Activated CD8-positive, alpha-beta T cell treated with anti-CD3 and anti-CD28 coated beads for 36 hours (primary cell): ENCODE data around the gene CD247. TPM values are rescaled to one million over a fixed set of nuclear protein-coding genes. Genes with fewer than 3 reads are reported as not detected.
"Not testable (repeated sequence)": the region's sequence is repeated elsewhere in the genome, so short reads cannot be mapped to it uniquely, and the experiment has no call there.

Source experiments
- ATAC-seq: fragments of 200-7000 bp; cut with Tn5 transposase; one replicate; pipeline ENCODE4 v1.10.0; 2021; ENCODE audit warnings: mild to moderate bottlenecking, moderate library complexity
- CTCF ChIA-PET: fragments of 350-600 bp; sonication (Branson Sonifier 250); formaldehyde crosslinking; loops from one replicate; lab custom pipeline; 2021; ENCODE audit warnings: antibody characterized with exemption; lab: Charles Lee
- POLR2A ChIA-PET: fragments of 350-600 bp; sonication (Branson Sonifier 250); formaldehyde crosslinking; loops from one replicate; lab custom pipeline; 2021; ENCODE audit warnings: antibody characterized with exemption; lab: Charles Lee
- DNase-seq: peaks from one replicate; pipeline ENCODE4 v3.0.0-alpha.2; 2020
- H3K27ac Mint-ChIP-seq: one replicate; pipeline ENCODE4 v1.8.0; 2021; ENCODE audit warnings: mild to moderate bottlenecking, mixed read lengths
- H3K27me3 Mint-ChIP-seq: one replicate; pipeline ENCODE4 v1.8.0; 2021; ENCODE audit warnings: mixed read lengths
- H3K36me3 Mint-ChIP-seq: one replicate; pipeline ENCODE4 v1.8.0; 2021; ENCODE audit warnings: low read depth, mixed read lengths
- H3K4me1 Mint-ChIP-seq: one replicate; pipeline ENCODE4 v1.8.0; 2021; ENCODE audit warnings: low read depth, mixed read lengths
- H3K4me3 Mint-ChIP-seq: one replicate; pipeline ENCODE4 v1.8.0; 2021; ENCODE audit warnings: mild to moderate bottlenecking, moderate library complexity, mixed read lengths
- H3K9me3 Mint-ChIP-seq: one replicate; pipeline ENCODE4 v1.8.0; 2021; ENCODE audit warnings: mixed read lengths
- intact Hi-C: fragments of 100-400 bp; cut with micrococcal nuclease; formaldehyde crosslinking; loops from one replicate; pipeline ENCODE4 v1.10.0; 2022
- total RNA-seq, 2 experiments: library from RNA; stranded (reverse); gene quantifications; one replicate each; pipeline ENCODE4 v1.2.3, GENCODE V29; 2021
- TF ChIP-seq, protein P1 (sequence below): fragments of 200-600 bp; IDR thresholded peaks from one replicate; pipeline ENCODE4 v1.8.0; 2022; ENCODE audit warnings: antibody characterized with exemption, mild to moderate bottlenecking

Gene CD247
- total RNA-seq, 2 experiments from 2014 or later: 224 to 229 TPM

DNA sequence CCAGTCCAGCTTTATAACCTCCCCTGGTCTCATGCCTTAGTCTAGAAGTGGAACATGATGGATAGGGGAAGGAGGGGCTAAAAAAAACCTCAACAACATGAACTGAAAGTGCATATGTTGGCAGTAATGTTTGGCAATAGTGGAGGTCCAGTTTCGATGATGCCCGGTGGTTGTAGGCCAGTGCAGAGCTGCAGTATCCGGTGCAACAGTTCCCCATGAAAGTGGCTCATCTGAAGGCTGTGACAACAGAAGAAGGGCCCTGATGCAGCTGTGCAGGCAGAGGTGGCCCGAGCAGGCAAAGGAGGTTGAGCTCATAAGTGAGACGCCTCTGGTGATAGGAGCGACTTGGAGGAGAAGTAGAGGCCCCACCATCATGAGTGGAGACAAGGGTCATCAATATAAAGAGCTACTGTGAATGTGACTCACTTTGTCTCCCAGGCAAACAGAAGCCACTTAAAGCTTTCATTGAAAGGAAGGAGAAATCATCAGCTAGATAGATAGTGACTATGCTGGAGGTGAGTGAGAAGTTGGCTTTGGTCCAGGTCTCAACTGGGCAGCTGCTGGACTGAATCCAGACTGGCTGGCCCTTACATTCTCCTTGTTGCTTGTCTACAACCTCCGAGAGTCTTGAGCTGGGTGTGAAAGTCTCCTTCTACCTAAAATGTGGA lies 45.4 kb upstream of the CD247 start:
- Mint-ChIP-seq H3K27me3 (no peaks in the 10 kb centered on the region), H3K4me3 (no peak overlapping the region), H3K9me3 (no peaks in the 10 kb centered on the region), H3K4me1 (peaks cover 3% of the 10 kb centered on the region), H3K36me3 (no peaks in the 10 kb centered on the region), H3K27ac (peak overlapping the region; percentile 32)
- intact Hi-C loops: no loop called here
- POLR2A ChIA-PET: interaction anchor here (1.1 kb wide), 1 partner anchor 150 kb away, joined by 3 read pairs; no protein-coding TSS in a partner anchor
- TF ChIP-seq, protein P1, sequence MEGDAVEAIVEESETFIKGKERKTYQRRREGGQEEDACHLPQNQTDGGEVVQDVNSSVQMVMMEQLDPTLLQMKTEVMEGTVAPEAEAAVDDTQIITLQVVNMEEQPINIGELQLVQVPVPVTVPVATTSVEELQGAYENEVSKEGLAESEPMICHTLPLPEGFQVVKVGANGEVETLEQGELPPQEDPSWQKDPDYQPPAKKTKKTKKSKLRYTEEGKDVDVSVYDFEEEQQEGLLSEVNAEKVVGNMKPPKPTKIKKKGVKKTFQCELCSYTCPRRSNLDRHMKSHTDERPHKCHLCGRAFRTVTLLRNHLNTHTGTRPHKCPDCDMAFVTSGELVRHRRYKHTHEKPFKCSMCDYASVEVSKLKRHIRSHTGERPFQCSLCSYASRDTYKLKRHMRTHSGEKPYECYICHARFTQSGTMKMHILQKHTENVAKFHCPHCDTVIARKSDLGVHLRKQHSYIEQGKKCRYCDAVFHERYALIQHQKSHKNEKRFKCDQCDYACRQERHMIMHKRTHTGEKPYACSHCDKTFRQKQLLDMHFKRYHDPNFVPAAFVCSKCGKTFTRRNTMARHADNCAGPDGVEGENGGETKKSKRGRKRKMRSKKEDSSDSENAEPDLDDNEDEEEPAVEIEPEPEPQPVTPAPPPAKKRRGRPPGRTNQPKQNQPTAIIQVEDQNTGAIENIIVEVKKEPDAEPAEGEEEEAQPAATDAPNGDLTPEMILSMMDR: no peak
- ATAC-seq (no peak), DNase-seq (no peak)
- CTCF ChIA-PET: interaction anchor here (0.8 to 6.2 kb wide), 10 partner anchors 8 to 163 kb away, joined by 3 to 50 read pairs (median 7); partner anchors contain the start of gene CREG1

DNA sequence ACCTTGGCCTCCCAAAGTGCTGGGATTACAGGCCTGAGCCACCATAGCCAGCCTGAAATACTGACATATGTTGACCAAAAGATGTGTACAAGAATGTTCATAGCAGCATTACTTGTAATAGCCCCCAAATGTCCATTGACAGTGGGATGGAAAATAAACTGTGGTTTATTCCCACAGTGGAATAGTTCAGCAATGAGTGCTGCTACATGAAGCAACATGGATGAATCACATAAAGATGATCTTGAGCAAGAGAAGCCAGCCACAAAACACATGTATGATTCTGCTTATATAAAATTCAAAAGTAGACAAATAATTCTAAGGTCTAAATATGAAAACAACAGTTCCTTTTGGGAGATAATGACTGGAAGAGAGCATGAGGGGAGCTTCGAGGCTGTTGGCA lies 44.4 kb upstream of the CD247 start:
- ChIA-PET CTCF (interaction anchor here (1.4 to 3.4 kb wide), 3 partner anchors 10 to 38 kb away, joined by 5 to 19 read pairs (median 10); no protein-coding TSS in a partner anchor), POLR2A (no interaction called here)
- no peak for ATAC-seq
- no peak for DNase-seq
- no peak overlapping the region for H3K27ac Mint-ChIP-seq
- TF ChIP-seq, protein P1: no peak
- no peaks in the 10 kb centered on the region for H3K9me3 Mint-ChIP-seq
- peaks cover 3% of the 10 kb centered on the region for H3K4me1 Mint-ChIP-seq
- no peaks in the 10 kb centered on the region for H3K36me3 Mint-ChIP-seq
- H3K27me3 Mint-ChIP-seq: no peaks in the 10 kb centered on the region
- intact Hi-C loops: no loop called here
- H3K4me3 Mint-ChIP-seq: no peak overlapping the region

DNA sequence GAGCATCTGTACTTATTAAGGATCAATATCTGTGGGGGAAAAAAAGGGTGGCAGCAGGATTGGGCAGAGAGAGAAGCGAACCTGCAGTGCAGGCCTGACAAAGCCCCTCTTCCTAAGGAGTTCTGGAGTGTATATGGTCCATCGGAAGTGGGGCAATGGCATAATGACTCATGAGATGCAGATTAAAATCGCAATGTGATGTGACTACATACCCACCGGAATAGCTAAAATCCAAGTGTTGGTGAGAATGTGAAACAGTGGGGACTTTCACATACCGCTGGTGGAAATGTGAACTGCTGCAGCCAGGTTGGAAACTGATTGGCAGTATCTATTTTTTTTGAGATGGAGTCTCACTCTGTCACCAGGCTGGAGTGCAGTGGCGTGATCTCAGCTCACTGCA lies 43.4 kb upstream of the CD247 start:
- Mint-ChIP-seq H3K36me3 (no peaks in the 10 kb centered on the region), H3K4me1 (peaks cover 3% of the 10 kb centered on the region), H3K4me3 (no peak overlapping the region), H3K27me3 (no peaks in the 10 kb centered on the region), H3K27ac (no peak overlapping the region), H3K9me3 (no peaks in the 10 kb centered on the region)
- CTCF ChIA-PET: interaction anchor here (0.6 to 1.9 kb wide), 5 partner anchors 9 to 126 kb away, joined by 3 to 5 read pairs (median 4); no protein-coding TSS in a partner anchor
- no peak for ATAC-seq
- TF ChIP-seq, protein P1: no peak
- POLR2A ChIA-PET: no interaction called here
- DNase-seq: no peak
- intact Hi-C loops: no loop called here

DNA sequence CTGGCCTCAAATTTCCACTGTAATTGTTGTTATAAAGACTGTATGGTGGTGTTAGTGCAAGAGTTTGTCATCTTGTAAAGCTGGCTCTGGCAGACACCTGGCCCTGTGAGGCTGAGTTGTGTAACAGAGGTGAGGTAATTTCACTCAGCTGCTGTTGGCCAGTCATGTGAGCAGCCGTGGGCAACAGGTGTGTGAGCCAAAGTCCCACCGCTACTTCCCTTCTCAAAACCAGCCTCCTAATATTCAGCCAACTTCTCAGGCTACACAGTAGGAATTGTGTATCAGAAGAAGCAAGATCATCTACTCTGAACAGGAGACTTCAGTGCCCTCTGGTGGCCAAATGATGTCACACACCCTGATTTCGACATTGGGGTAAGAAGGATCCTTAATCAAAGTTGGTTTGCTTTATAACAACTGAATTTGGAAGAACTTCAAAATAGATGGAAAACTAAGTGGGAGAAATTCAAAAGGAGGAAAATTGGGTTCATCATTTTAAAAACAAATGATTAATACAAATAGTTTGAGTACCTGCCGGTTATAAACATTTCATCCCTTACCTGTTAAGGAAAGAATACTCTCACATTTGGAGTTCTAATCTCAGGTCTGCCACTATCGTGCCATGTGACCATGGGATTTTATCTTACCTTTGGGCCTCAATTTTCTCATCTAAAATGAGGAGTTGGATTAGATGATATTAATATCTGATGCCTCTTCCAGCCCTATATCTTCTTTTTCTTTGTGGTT lies 37.8 kb upstream of the CD247 start:
- Mint-ChIP-seq H3K9me3 (no peaks in the 10 kb centered on the region), H3K27ac (no peak overlapping the region), H3K27me3 (no peaks in the 10 kb centered on the region), H3K36me3 (no peaks in the 10 kb centered on the region), H3K4me3 (no peak overlapping the region), H3K4me1 (peaks cover 20% of the 10 kb centered on the region)
- TF ChIP-seq, protein P1: peak; percentile 89
- ATAC-seq: no peak
- POLR2A ChIA-PET: interaction anchor here (0.9 kb wide), 1 partner anchor 132 kb away, joined by 3 read pairs; no protein-coding TSS in a partner anchor
- peak; percentile 91 for DNase-seq
- CTCF ChIA-PET: interaction anchor here (0.6 to 4.8 kb wide), 51 partner anchors 10 to 496 kb away, joined by 3 to 50 read pairs (median 4); no protein-coding TSS in a partner anchor
- intact Hi-C loops: loop anchor here (10.0 kb wide), 1 partner anchor 491 kb away; no protein-coding TSS in a partner anchor

DNA sequence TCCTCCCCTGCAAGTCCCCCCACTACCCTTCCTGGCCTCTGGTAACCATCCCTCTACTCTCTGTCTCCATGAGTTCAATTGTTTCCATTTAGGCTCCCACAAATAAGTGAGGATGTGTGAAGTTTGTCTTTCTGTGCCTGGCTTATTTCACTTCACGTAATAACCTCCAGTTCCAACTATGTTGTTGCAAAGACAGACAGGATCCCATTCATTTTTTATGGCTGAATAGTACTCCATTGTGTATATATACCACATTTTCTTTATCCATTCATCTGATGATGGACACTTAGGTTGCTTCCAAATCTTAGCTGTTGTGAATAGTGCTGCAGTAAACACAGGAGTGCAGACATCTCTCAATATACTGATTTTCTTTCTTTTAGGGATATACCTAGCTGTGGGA lies 36.7 kb upstream of the CD247 start:
- H3K4me1 Mint-ChIP-seq: peaks cover 29% of the 10 kb centered on the region
- not testable (repeated sequence) for H3K27ac Mint-ChIP-seq, ATAC-seq, H3K4me3 Mint-ChIP-seq, H3K27me3 Mint-ChIP-seq, H3K36me3 Mint-ChIP-seq, H3K9me3 Mint-ChIP-seq, DNase-seq
- intact Hi-C loops: loop anchor here (10.0 kb wide), 1 partner anchor 490 kb away; no protein-coding TSS in a partner anchor
- ChIA-PET CTCF (interaction anchor here (0.7 to 4.8 kb wide), 37 partner anchors 9 to 495 kb away, joined by 3 to 50 read pairs (median 4); no protein-coding TSS in a partner anchor), POLR2A (interaction anchor here (0.9 kb wide), 1 partner anchor 133 kb away, joined by 3 read pairs; no protein-coding TSS in a partner anchor)
